Astrocyte (in vitro differentiated cells and primary cell): Measurements from ENCODE around the gene PLA2G4A. TPM values are rescaled to one million over a fixed set of nuclear protein-coding genes. Genes with fewer than 3 reads are reported as not detected.

ENCODE experiments used
- DNase-seq: peaks from one replicate; pipeline ENCODE4 v3.0.0-alpha.2; 2010; ENCODE audit warnings: low read depth
- FAIRE-seq: peaks from 2 replicates; lab custom pipeline; 2011; peaks lifted over from hg19 to GRCh38; lab: Jason Lieb, UNC
- H2AFZ ChIP-seq: 2 replicates; pipeline ENCODE4 v1.6.0; 2012; ENCODE audit warnings: low read depth, low read length, inconsistent platforms
- H3K27ac ChIP-seq: 2 replicates; pipeline ENCODE4 v1.5.1; 2011; ENCODE audit warnings: low read depth, low read length, inconsistent platforms
- H3K27me3 ChIP-seq: 2 replicates; pipeline ENCODE4 v1.6.0; 2011; ENCODE audit warnings: low read length, inconsistent platforms; ENCODE audit not compliant: insufficient read depth
- H3K36me3 ChIP-seq: 2 replicates; pipeline ENCODE4 v1.5.1; 2011; ENCODE audit warnings: low read length, inconsistent platforms; ENCODE audit not compliant: insufficient read depth
- H3K4me1 ChIP-seq: 2 replicates; pipeline ENCODE4 v1.5.1; 2011; ENCODE audit warnings: low read length, inconsistent platforms; ENCODE audit not compliant: insufficient read depth
- H3K4me2 ChIP-seq: 2 replicates; pipeline ENCODE4 v1.6.0; 2012; ENCODE audit warnings: low read length, inconsistent platforms
- H3K4me3 ChIP-seq: 2 replicates; pipeline ENCODE4 v1.5.1; 2011; ENCODE audit warnings: low read depth, mild to moderate bottlenecking, low read length, inconsistent platforms; ENCODE audit not compliant: insufficient read depth
- H3K79me2 ChIP-seq: 2 replicates; pipeline ENCODE4 v1.6.0; 2012; ENCODE audit warnings: mild to moderate bottlenecking, low read length, inconsistent platforms; ENCODE audit not compliant: insufficient read depth
- H3K9ac ChIP-seq: 2 replicates; pipeline ENCODE4 v1.6.0; 2012; ENCODE audit warnings: mild to moderate bottlenecking, low read length, inconsistent platforms
- H3K9me3 ChIP-seq: 2 replicates; pipeline ENCODE4 v1.5.1; 2012; ENCODE audit warnings: low read depth, mild to moderate bottlenecking, low read length, inconsistent platforms; ENCODE audit not compliant: insufficient read depth
- H4K20me1 ChIP-seq: 2 replicates; pipeline ENCODE4 v1.6.0; 2012; ENCODE audit warnings: low read length, inconsistent platforms; ENCODE audit not compliant: insufficient read depth
- H3K27ac Mint-ChIP-seq: one replicate; pipeline ENCODE4 v1.8.0; 2021; ENCODE audit warnings: mild to moderate bottlenecking, mixed read lengths; ENCODE audit not compliant: unreplicated experiment
- H3K27me3 Mint-ChIP-seq: one replicate; pipeline ENCODE4 v1.8.0; 2021; ENCODE audit warnings: low read depth, mixed read lengths; ENCODE audit not compliant: unreplicated experiment
- H3K36me3 Mint-ChIP-seq: one replicate; pipeline ENCODE4 v1.8.0; 2021; ENCODE audit warnings: low read depth, mixed read lengths; ENCODE audit not compliant: unreplicated experiment
- H3K4me1 Mint-ChIP-seq: one replicate; pipeline ENCODE4 v1.8.0; 2021; ENCODE audit warnings: low read depth, mixed read lengths; ENCODE audit not compliant: unreplicated experiment
- H3K4me3 Mint-ChIP-seq: one replicate; pipeline ENCODE4 v1.8.0; 2021; ENCODE audit warnings: mild to moderate bottlenecking, moderate library complexity, mixed read lengths; ENCODE audit not compliant: unreplicated experiment
- H3K9me3 Mint-ChIP-seq: one replicate; pipeline ENCODE4 v1.8.0; 2021; ENCODE audit warnings: mild to moderate bottlenecking, mixed read lengths; ENCODE audit not compliant: unreplicated experiment
- CTCF ChIP-seq: IDR thresholded peaks from 2 replicates; pipeline ENCODE4 v1.5.1; 2011; ENCODE audit warnings: low read depth, mild to moderate bottlenecking, inconsistent platforms, low read length, moderate library complexity; ENCODE audit not compliant: insufficient read depth
- EZH2 ChIP-seq: IDR thresholded peaks from 2 replicates; pipeline ENCODE4 v1.6.1; 2012; ENCODE audit warnings: mild to moderate bottlenecking, low read length, inconsistent platforms; ENCODE audit not compliant: insufficient read depth
- total RNA-seq: library from RNA; stranded (reverse); gene quantifications from 2 replicates; pipeline ENCODE4 v1.2.1, GENCODE V29; 2021

Gene PLA2G4A
- total RNA-seq, 1 donor from 2014 or later, result 1.4 TPM

DNA sequence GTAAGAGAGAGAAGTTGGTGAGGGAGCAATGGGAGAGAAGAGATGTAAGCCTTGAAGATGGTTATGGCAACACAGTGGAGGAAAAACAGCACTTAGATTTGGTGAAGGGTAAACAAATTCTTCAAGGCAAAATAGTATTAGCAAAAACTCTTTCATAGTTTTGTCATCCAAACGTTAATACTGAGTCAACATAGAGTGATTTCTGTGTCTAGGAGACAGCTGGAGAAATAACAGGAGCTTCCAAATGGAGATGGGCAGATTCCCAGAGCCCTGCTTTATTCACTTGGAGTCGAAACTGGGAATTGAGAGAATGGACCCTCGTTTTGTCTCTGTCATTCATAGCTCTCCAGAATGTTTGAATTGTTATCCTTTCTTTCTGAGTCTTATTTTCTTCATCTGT is 68.3 kb downstream of the PLA2G4A start:
- no peaks in the 10 kb centered on the region for H3K9me3 Mint-ChIP-seq
- no peak for TF ChIP-seq CTCF
- TF ChIP-seq EZH2, result no peak
- Histone ChIP-seq H3K4me3 (no peak overlapping the region), H3K4me1 (peaks cover 3% of the 10 kb centered on the region), H3K27me3 (no peaks in the 10 kb centered on the region), H3K9ac (no peak overlapping the region), H3K4me2 (no peak overlapping the region), H2AFZ (no peak overlapping the region), H3K79me2 (no peaks in the 10 kb centered on the region), H3K36me3 (no peaks in the 10 kb centered on the region), H4K20me1 (no peaks in the 10 kb centered on the region), H3K9me3 (no peaks in the 10 kb centered on the region), H3K27ac (no peak overlapping the region)
- no peaks in the 10 kb centered on the region for H3K36me3 Mint-ChIP-seq
- peaks cover 12% of the 10 kb centered on the region for H3K4me1 Mint-ChIP-seq
- H3K27me3 Mint-ChIP-seq, result no peaks in the 10 kb centered on the region
- no peak overlapping the region for H3K4me3 Mint-ChIP-seq
- H3K27ac Mint-ChIP-seq, result no peak overlapping the region
- DNase-seq (no peak), FAIRE-seq (no peak)

GRCh38 chr1:186899577-186899976 is 70.8 kb downstream of the PLA2G4A start:
- no peak overlapping the region for H3K4me2 ChIP-seq
- no peaks in the 10 kb centered on the region for H3K79me2 ChIP-seq
- no peak for TF ChIP-seq CTCF
- TF ChIP-seq EZH2, result no peak
- H3K9me3 ChIP-seq, result no peaks in the 10 kb centered on the region
- Mint-ChIP-seq H3K9me3 (no peaks in the 10 kb centered on the region), H3K4me3 (no peak overlapping the region), H3K27me3 (no peaks in the 10 kb centered on the region), H3K36me3 (no peaks in the 10 kb centered on the region), H3K4me1 (peaks cover 12% of the 10 kb centered on the region), H3K27ac (no peak overlapping the region)
- no peaks in the 10 kb centered on the region for H3K36me3 ChIP-seq
- no peaks in the 10 kb centered on the region for H3K27me3 ChIP-seq
- H3K4me3 ChIP-seq, result no peak overlapping the region
- no peak for FAIRE-seq
- DNase-seq, result no peak
- H2AFZ ChIP-seq, result no peak overlapping the region
- peaks cover 3% of the 10 kb centered on the region for H3K4me1 ChIP-seq
- no peak overlapping the region for H3K9ac ChIP-seq
- H4K20me1 ChIP-seq, result no peaks in the 10 kb centered on the region
- H3K27ac ChIP-seq, result no peak overlapping the region

GRCh38 chr1:186899977-186900376 is 71.2 kb downstream of the PLA2G4A start:
- no peaks in the 10 kb centered on the region for H3K9me3 Mint-ChIP-seq
- no peaks in the 10 kb centered on the region for H3K79me2 ChIP-seq
- H3K4me1 ChIP-seq, result peaks cover 3% of the 10 kb centered on the region
- no peak overlapping the region for H3K9ac ChIP-seq
- H3K9me3 ChIP-seq, result no peaks in the 10 kb centered on the region
- no peak overlapping the region for H3K4me2 ChIP-seq
- H4K20me1 ChIP-seq, result no peaks in the 10 kb centered on the region
- no peaks in the 10 kb centered on the region for H3K27me3 ChIP-seq
- no peak overlapping the region for H3K4me3 Mint-ChIP-seq
- no peak overlapping the region for H3K27ac ChIP-seq
- no peaks in the 10 kb centered on the region for H3K36me3 Mint-ChIP-seq
- no peaks in the 10 kb centered on the region for H3K27me3 Mint-ChIP-seq
- FAIRE-seq (no peak), DNase-seq (no peak)
- H3K27ac Mint-ChIP-seq, result no peak overlapping the region
- TF ChIP-seq CTCF (no peak), EZH2 (no peak)
- H3K4me1 Mint-ChIP-seq, result peaks cover 12% of the 10 kb centered on the region
- no peak overlapping the region for H2AFZ ChIP-seq
- no peak overlapping the region for H3K4me3 ChIP-seq
- H3K36me3 ChIP-seq, result no peaks in the 10 kb centered on the region
